Osteocyte (in vitro differentiated cells): Measurements from ENCODE around the gene TSPEAR. TPM values are rescaled to one million over a fixed set of nuclear protein-coding genes. Genes with fewer than 3 reads are reported as not detected.
"Not testable (repeated sequence)": the region's sequence is repeated elsewhere in the genome, so short reads cannot be mapped to it uniquely, and the experiment has no call there.

Experiments used
- DNase-seq: peaks from one replicate; pipeline ENCODE4 v3.0.0; 2021; ENCODE audit warnings: mixed read lengths; ENCODE audit not compliant: unreplicated experiment; ENCODE audit errors: extremely low spot score
- H3K27ac Mint-ChIP-seq: one replicate; pipeline ENCODE4 v1.8.0; 2021; ENCODE audit warnings: mild to moderate bottlenecking, mixed read lengths; ENCODE audit not compliant: unreplicated experiment
- H3K27me3 Mint-ChIP-seq: one replicate; pipeline ENCODE4 v1.8.0; 2021; ENCODE audit warnings: mixed read lengths; ENCODE audit not compliant: unreplicated experiment
- H3K36me3 Mint-ChIP-seq: one replicate; pipeline ENCODE4 v1.8.0; 2021; ENCODE audit warnings: mixed read lengths; ENCODE audit not compliant: unreplicated experiment
- H3K4me1 Mint-ChIP-seq: one replicate; pipeline ENCODE4 v1.8.0; 2021; ENCODE audit warnings: mixed read lengths; ENCODE audit not compliant: unreplicated experiment
- H3K4me3 Mint-ChIP-seq: one replicate; pipeline ENCODE4 v1.8.0; 2021; ENCODE audit warnings: mild to moderate bottlenecking, moderate library complexity, mixed read lengths; ENCODE audit not compliant: unreplicated experiment
- H3K9me3 Mint-ChIP-seq: one replicate; pipeline ENCODE4 v1.8.0; 2021; ENCODE audit warnings: mixed read lengths; ENCODE audit not compliant: unreplicated experiment
- total RNA-seq: library from RNA; stranded (reverse); gene quantifications from 2 replicates; pipeline ENCODE4 v1.2.1, GENCODE V29; 2021
- TF ChIP-seq, protein P1 (sequence below): fragments of 200-600 bp; sonication (generic); IDR thresholded peaks from 2 replicates; pipeline ENCODE4 v1.5.0; 2021; ENCODE audit warnings: antibody characterized with exemption, mild to moderate bottlenecking, moderate library complexity

Gene TSPEAR
- total RNA-seq, 1 donor from 2014 or later, result not detected

DNA sequence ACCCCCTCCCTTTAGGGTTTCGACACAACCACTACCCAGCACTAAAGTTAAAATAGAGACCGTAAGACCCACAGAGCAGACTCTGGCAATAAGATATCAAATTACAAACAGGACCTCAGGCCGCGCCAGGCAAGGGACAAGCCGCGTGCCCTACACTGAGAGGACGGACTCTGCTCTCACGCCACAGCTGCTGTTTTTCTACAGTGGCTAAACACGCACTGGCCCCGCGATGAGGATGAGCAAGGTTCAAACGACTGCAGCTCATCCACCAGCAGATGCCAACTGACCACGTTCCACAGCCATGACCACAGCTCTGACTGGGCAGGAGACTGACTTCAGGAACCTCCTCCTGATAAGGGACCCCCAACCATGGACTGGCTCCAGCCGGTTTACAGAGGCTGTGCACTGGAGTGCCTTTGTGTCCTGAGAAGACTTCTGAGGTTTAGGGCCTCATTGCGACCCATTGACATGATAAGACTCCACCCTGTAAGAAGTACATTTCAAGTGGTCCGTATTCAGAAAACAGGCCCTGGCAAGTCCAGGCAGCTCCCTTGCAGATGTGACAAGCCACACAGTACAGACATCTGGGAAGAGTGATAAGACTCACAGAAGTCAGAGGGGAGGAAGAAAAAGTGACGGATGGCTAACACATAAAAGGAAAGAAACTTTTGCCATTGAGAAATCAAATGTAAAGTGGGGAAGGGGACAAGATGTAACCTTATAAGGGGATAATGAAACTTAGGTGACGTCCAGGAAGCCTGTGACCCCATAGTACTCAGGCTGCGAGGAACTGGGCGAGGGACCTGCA, 117.6 kb downstream of the TSPEAR start:
- H3K9me3 Mint-ChIP-seq, result no peaks in the 10 kb centered on the region
- H3K27me3 Mint-ChIP-seq, result peaks cover 32% of the 10 kb centered on the region
- no peak overlapping the region for H3K27ac Mint-ChIP-seq
- TF ChIP-seq, protein P1, sequence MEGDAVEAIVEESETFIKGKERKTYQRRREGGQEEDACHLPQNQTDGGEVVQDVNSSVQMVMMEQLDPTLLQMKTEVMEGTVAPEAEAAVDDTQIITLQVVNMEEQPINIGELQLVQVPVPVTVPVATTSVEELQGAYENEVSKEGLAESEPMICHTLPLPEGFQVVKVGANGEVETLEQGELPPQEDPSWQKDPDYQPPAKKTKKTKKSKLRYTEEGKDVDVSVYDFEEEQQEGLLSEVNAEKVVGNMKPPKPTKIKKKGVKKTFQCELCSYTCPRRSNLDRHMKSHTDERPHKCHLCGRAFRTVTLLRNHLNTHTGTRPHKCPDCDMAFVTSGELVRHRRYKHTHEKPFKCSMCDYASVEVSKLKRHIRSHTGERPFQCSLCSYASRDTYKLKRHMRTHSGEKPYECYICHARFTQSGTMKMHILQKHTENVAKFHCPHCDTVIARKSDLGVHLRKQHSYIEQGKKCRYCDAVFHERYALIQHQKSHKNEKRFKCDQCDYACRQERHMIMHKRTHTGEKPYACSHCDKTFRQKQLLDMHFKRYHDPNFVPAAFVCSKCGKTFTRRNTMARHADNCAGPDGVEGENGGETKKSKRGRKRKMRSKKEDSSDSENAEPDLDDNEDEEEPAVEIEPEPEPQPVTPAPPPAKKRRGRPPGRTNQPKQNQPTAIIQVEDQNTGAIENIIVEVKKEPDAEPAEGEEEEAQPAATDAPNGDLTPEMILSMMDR, result no peak
- peaks cover 3% of the 10 kb centered on the region for H3K4me1 Mint-ChIP-seq
- no peak overlapping the region for H3K4me3 Mint-ChIP-seq
- DNase-seq, result peak; percentile 64
- H3K36me3 Mint-ChIP-seq, result no peaks in the 10 kb centered on the region

DNA sequence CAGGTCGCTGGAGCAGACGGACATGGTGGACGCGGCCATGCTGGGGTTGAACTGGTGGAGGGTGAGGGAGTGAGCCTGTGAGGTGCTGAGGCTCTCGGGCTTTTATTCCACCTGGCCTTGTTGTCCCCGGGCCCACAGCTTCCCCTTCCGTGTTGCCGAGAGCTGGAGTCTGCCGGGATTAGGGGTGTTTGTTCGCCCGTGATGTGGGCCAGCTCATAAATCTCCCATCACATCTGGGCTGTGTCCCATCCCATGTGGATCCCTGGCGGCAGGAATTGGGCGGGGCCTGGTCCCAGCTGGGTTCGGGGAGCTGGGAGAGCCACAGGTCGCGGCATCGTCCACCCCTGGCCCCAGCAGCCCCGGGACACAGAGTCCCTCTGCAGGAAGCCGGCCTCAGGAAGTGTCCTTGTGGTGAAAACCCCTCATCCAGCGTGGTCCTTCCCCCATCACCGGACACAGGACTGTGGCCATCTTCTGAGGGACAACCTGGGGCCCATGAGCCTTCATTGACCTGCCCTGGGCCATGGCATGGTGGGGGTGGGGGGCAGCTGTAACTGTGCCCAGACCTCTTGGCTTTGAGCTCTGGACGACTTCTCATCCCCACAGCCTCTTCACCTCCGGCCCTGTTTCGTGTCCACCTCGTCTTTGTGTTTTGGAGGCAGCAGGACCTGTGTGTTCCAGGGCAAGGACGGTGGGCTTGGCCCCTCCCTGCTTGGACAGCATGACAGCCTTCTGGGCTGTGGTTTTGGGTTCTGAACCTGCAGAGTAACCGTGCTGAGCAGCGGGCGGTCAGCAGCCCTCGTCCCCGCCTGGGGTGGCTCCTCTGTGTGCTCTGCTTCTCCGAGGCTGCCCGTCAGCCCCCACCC, 118.7 kb downstream of the TSPEAR start, which contains the start of gene KRTAP10-6:
Gene KRTAP10-6 (minus strand): TSS at position 60 of the 866 bp plus-strand sequence. CDS start 21 bp downstream, at position 39.
- Mint-ChIP-seq H3K4me1 (peaks cover 3% of the 10 kb centered on the region), H3K4me3 (no peak within 1 kb of the TSS), H3K27ac (no peak within 1 kb of the TSS), H3K36me3 (no peaks in the 10 kb centered on the region), H3K27me3 (peaks cover 25% of the 10 kb centered on the region), H3K9me3 (no peaks in the 10 kb centered on the region)
- TF ChIP-seq, protein P1, result no peak
- DNase-seq, result peak; percentile 80

DNA sequence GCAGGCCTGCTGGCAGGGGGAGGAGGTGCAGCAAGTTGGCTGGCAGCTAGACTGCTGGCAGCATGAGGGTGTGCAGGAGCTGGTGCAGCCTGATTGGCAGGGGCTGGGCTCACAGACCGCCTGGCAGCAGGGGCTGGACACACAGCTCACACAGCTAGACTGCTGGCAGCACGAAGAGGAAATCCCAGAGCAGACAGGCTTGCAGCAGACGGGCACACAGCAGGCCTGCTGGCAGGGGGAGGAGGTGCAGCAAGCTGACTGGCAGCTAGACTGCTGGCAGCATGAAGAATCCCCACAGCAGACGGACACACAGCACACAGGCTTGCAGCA, 119.6 kb downstream of the TSPEAR start:
- not testable (repeated sequence) for H3K27ac Mint-ChIP-seq, H3K36me3 Mint-ChIP-seq, H3K9me3 Mint-ChIP-seq, H3K4me3 Mint-ChIP-seq, H3K4me1 Mint-ChIP-seq
- peaks cover 32% of the 10 kb centered on the region for H3K27me3 Mint-ChIP-seq
- DNase-seq, result peak; percentile 32

DNA sequence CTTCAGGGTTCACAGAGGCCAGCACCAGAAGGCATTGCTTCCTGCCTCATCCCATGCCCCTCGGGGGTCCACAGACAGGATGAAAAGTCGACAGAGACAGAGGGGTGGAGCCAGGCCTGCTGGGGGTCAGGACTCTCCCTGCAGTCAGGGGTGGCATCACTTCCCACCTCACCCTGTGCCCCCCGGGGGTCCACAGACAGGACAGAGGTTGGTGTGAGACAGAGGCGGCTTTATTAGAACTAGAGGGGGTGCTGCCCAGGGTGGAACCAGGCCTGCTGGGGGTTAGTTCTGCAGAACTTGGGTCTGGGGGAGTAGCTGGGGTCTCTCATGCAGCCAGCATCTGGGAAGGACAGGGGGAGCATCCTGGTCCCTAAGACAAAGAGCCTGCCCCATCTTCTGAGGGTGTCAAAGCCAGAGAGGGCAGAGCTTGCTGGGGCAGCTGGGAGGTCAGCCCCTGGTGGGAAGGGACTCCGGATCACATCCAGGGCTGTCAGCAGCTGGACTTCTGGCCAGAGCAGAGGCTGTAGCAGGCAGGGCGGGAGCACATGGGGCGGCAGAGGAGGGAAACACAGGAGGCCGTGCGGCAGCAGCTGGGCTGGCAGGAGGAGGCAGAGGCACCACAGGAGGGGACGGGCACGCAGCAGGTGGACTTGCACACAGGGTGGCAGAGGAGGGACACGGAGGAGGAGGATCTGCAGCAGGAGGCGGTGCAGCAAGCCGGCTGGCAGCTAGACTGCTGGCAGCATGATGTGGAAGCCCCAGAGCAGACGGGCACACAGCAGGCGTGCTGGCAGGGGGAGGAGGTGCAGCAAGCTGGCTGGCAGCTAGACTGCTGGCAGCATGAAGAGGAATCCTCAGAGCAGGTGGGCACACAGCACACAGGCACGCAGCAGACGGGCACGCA, 120.2 kb downstream of the TSPEAR start:
- DNase-seq, result peak; percentile 74
- not testable (repeated sequence) for H3K36me3 Mint-ChIP-seq, H3K9me3 Mint-ChIP-seq, H3K27ac Mint-ChIP-seq, H3K4me3 Mint-ChIP-seq, H3K4me1 Mint-ChIP-seq
- H3K27me3 Mint-ChIP-seq, result peaks cover 32% of the 10 kb centered on the region

DNA sequence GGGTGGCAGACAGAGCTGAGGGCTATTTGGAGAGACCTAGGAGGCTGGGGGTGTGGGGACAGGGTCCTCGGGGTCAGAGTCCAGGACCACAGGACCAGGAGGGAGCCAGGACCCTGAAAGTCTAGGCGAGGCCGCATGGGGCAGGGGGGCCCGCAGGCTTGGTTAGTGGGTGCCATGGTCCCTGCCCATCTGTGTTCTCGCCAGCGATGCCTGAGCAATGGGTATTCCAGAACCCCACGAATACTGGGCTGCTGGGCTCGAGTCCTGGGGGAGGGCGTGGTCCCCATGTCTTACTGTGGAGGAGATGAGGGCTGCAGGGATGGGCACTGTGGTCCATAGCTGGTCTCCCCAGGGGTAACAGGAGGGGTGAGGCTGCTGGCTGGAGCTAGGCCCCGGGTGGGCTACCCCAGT, 121.1 kb downstream of the TSPEAR start:
- Mint-ChIP-seq H3K27me3 (peaks cover 34% of the 10 kb centered on the region), H3K27ac (no peak overlapping the region), H3K9me3 (no peaks in the 10 kb centered on the region), H3K36me3 (no peaks in the 10 kb centered on the region), H3K4me1 (peaks cover 3% of the 10 kb centered on the region), H3K4me3 (no peak overlapping the region)
- peak; percentile 81 for DNase-seq
- TF ChIP-seq, protein P1, result no peak
